ENCODE data around the gene SLC7A14.

DNA sequence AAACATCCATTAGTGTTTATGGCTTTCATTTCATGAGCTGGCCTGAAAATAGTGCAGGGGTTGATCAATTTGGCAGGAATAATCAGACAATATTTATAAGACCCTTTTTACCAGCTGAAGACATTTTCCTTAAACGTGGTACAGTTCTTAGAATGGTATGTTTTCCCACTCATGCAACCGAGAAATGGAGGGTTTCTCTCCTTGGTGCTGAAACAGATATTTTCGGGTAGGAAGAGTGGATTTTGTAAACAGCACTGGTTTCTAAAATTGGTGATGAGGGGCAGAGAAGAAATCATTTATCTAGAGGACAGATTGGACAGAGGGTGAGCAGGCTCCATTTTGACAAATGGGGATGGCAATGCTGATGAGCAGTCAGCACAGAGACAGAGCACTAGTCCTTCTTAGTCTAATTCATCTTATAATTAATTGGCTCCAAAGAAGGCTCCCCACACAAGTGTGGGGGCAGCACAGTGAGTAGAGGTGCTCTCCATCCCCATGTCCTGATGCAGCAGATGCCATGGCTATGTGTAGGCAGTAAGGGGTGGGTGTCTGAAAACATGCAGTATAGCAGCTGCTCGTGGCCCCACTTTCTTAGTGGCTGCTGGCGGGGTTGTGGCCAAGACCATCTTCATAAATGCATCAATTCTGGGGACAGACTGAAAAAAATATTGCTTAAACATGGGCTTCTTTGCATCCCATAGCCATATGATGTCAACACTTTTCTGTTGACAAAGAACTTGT is 18.1 kb upstream of the SLC7A14 start:
- TF ChIP-seq EZH2phosphoT487 (IDR thresholded peaks at IDR 0.05; ENCODE audit: low read length), result no peak
- TF ChIP-seq, protein P1, sequence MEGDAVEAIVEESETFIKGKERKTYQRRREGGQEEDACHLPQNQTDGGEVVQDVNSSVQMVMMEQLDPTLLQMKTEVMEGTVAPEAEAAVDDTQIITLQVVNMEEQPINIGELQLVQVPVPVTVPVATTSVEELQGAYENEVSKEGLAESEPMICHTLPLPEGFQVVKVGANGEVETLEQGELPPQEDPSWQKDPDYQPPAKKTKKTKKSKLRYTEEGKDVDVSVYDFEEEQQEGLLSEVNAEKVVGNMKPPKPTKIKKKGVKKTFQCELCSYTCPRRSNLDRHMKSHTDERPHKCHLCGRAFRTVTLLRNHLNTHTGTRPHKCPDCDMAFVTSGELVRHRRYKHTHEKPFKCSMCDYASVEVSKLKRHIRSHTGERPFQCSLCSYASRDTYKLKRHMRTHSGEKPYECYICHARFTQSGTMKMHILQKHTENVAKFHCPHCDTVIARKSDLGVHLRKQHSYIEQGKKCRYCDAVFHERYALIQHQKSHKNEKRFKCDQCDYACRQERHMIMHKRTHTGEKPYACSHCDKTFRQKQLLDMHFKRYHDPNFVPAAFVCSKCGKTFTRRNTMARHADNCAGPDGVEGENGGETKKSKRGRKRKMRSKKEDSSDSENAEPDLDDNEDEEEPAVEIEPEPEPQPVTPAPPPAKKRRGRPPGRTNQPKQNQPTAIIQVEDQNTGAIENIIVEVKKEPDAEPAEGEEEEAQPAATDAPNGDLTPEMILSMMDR (IDR thresholded peaks at IDR 0.05; ENCODE audit: low read length), result no peak
- TF ChIP-seq EZH2 (optimal IDR thresholded peaks at IDR 0.05; ENCODE audit: low read depth, low read length), result no peak
